ENCODE results near the gene GPRC5D. TPM values are rescaled to one million over a fixed set of nuclear protein-coding genes. Genes with fewer than 3 reads are reported as not detected.

The GPRC5D gene
- polyA plus RNA-seq, 1 of the 3 experiments (the other 2 are of a cell fraction): not detected

DNA sequence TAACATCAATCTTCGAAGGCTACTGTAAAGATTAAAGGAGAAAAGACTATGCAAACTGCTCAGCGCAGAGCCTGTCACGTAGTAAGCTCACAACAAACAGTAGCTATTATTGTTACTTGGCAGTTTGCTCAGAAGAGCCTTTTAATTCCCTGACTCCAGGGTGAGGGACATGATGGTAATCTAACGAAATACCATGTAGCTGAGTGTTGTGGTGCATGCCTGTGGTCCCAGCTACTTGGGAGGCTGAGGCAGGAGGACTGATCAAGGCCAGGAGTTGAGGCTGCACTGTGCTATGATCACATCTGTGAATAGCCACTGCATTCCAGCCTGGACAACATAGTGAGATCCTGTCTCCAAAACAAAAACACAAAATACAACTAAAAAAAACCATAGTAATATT, 25.3 kb upstream of the GPRC5D start:
- ChIA-PET POLR2A (no interaction called here), CTCF (interaction anchor here (0.6 to 2.2 kb wide), 5 partner anchors 11 to 278 kb away, joined by 3 to 6 read pairs (median 3); no protein-coding TSS in a partner anchor)
- Histone ChIP-seq H3K9me2 (no peaks in the 10 kb centered on the region), H3K9me3 (no peaks in the 10 kb centered on the region), H3F3A (replicated peaks; ENCODE audit: insufficient read depth) (peaks cover 41% of the 10 kb centered on the region), H3K9ac (no peak overlapping the region), H3K27ac (ENCODE audit: low read depth in 2 of 2, low read length in 1 of 2) (peak overlapping the region in 1 of 2 experiments; percentile 82; a peak in 2 of 4 replicates), H3K36me3 (replicated peaks in 1 of 2; ENCODE audit: control insufficient read depth in 1 of 2, insufficient read depth in 2 of 2, low read length in 1 of 2) (peaks cover 27 to 35% of the 10 kb centered on the region in 2 experiments), H4K20me1 (ENCODE audit: insufficient read depth) (no peaks in the 10 kb centered on the region), H3K4me3 (ENCODE audit: low read depth in 2 of 2, low read length in 1 of 2) (no peak overlapping the region), H3K79me2 (ENCODE audit: insufficient read depth) (peaks cover 4% of the 10 kb centered on the region; the same call in 1 of the 2 replicates), H3K4me2 (no peak overlapping the region), H3K27me3 (ENCODE audit: insufficient read depth) (no peaks in the 10 kb centered on the region), H2AFZ (ENCODE audit: low read depth) (no peak overlapping the region), H3K4me1 (ENCODE audit: control insufficient read depth in 1 of 2, insufficient read depth in 2 of 2, low read depth in 1 of 2, low read length in 1 of 2) (peaks cover 2 to 20% of the 10 kb centered on the region in 2 experiments; a peak in 3 of 4 replicates)
- WGBS (ENCODE audit: low lambda C conversion rate): 94% methylated on average over 4 of the region's 4 CpGs
- TF ChIP-seq GABPA (IDR thresholded peaks at IDR 0.05; ENCODE audit: low read depth) (no peak), RFX5 (IDR thresholded peaks at IDR 0.05; ENCODE audit: low read length) (no peak), TEAD4 (IDR thresholded peaks at IDR 0.05; ENCODE audit: borderline replicate concordance, insufficient read depth) (no peak), JUND (IDR thresholded peaks at IDR 0.05) (no peak), ZBTB33 (IDR thresholded peaks at IDR 0.05; ENCODE audit: borderline replicate concordance, low read depth) (no peak), EP300 (IDR thresholded peaks at IDR 0.05; ENCODE audit: borderline replicate concordance in 1 of 2, low read depth in 1 of 2, low read length in 1 of 2) (no peak), USF1 (IDR thresholded peaks at IDR 0.05; ENCODE audit: borderline replicate concordance, low read depth) (no peak), EZH2phosphoT487 (IDR thresholded peaks at IDR 0.05; ENCODE audit: borderline replicate concordance, low read depth) (no peak), MEF2A (IDR thresholded peaks at IDR 0.05; ENCODE audit: borderline replicate concordance, low read depth) (no peak), TAF1 (IDR thresholded peaks at IDR 0.05; ENCODE audit: borderline replicate concordance, low read depth, low read length) (no peak), PBX3 (IDR thresholded peaks at IDR 0.05) (no peak), YY1 (IDR thresholded peaks at IDR 0.05; ENCODE audit: low read depth) (no peak), CTCF (IDR thresholded peaks at IDR 0.05) (no peak), TCF12 (IDR thresholded peaks at IDR 0.05) (no peak)
- TF ChIP-seq, protein P1, sequence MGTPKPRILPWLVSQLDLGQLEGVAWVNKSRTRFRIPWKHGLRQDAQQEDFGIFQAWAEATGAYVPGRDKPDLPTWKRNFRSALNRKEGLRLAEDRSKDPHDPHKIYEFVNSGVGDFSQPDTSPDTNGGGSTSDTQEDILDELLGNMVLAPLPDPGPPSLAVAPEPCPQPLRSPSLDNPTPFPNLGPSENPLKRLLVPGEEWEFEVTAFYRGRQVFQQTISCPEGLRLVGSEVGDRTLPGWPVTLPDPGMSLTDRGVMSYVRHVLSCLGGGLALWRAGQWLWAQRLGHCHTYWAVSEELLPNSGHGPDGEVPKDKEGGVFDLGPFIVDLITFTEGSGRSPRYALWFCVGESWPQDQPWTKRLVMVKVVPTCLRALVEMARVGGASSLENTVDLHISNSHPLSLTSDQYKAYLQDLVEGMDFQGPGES (IDR thresholded peaks at IDR 0.05; ENCODE audit: low read depth, low read length): no peak
- DNase-seq: no peak

All from SK-N-SH (cell line).